Measurements from ENCODE around the gene EIPR1.

DNA sequence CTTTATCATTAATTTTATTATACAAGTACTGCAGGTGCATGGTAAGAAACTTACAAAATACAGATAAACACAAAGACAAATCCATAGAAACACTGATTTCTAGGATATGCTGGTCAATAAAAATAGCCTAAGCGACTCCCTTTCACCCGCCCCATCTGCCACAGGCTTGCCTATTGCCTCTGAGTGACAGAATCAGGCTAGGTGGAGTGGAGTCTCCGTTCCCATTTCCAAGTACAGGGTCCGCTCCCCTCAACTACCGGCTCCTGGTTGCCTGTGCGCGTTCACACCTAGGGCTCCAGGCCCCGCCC is 1.7 kb upstream of the EIPR1 start:
- TF ChIP-seq ZBTB21 (CRISPR knock-in tag; IDR thresholded peaks at IDR 0.05; ENCODE audit: borderline replicate concordance) (no peak), CREM (CRISPR knock-in tag; IDR thresholded peaks at IDR 0.05) (no peak), NFE2L1 (CRISPR knock-in tag; IDR thresholded peaks at IDR 0.05) (no peak), MXD4 (CRISPR knock-in tag; IDR thresholded peaks at IDR 0.05; ENCODE audit: borderline replicate concordance) (no peak), HMGA2 (CRISPR knock-in tag; IDR thresholded peaks at IDR 0.05) (no peak), ZNF671 (CRISPR knock-in tag; IDR thresholded peaks at IDR 0.05) (no peak), NFYB (CRISPR knock-in tag; conservative IDR thresholded peaks at IDR 0.05; ENCODE audit: low read depth) (no peak), NR2C2 (CRISPR knock-in tag; IDR thresholded peaks at IDR 0.05) (no peak)
- TF ChIP-seq, protein P1, sequence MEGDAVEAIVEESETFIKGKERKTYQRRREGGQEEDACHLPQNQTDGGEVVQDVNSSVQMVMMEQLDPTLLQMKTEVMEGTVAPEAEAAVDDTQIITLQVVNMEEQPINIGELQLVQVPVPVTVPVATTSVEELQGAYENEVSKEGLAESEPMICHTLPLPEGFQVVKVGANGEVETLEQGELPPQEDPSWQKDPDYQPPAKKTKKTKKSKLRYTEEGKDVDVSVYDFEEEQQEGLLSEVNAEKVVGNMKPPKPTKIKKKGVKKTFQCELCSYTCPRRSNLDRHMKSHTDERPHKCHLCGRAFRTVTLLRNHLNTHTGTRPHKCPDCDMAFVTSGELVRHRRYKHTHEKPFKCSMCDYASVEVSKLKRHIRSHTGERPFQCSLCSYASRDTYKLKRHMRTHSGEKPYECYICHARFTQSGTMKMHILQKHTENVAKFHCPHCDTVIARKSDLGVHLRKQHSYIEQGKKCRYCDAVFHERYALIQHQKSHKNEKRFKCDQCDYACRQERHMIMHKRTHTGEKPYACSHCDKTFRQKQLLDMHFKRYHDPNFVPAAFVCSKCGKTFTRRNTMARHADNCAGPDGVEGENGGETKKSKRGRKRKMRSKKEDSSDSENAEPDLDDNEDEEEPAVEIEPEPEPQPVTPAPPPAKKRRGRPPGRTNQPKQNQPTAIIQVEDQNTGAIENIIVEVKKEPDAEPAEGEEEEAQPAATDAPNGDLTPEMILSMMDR (IDR thresholded peaks at IDR 0.05): no peak
- TF ChIP-seq, protein P2, sequence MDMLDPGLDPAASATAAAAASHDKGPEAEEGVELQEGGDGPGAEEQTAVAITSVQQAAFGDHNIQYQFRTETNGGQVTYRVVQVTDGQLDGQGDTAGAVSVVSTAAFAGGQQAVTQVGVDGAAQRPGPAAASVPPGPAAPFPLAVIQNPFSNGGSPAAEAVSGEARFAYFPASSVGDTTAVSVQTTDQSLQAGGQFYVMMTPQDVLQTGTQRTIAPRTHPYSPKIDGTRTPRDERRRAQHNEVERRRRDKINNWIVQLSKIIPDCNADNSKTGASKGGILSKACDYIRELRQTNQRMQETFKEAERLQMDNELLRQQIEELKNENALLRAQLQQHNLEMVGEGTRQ (CRISPR knock-in tag; IDR thresholded peaks at IDR 0.05): no peak
